Suppressor macrophage treated with lipopolysaccharide for 1 hour (primary cell): ENCODE data around the gene IPO8.
"Not testable (repeated sequence)": the region's sequence is repeated elsewhere in the genome, so short reads cannot be mapped to it uniquely, and the experiment has no call there.

Experiments used
- DNase-seq, 3 donors: peaks; one replicate each; pipeline ENCODE4 v3.0.0-alpha.2; 2020 to 2022

IPO8 gene

GRCh38 chr12:30603129-30603528 is 92.5 kb downstream of the IPO8 start:
- DNase-seq, result no peak

- no peak for DNase-seq
Observed at GRCh38 chr12:30602678-30603077, 93.0 kb downstream of the IPO8 start.

GRCh38 chr12:30599608-30600007 is 96.1 kb downstream of the IPO8 start:
- DNase-seq, result no peak

- DNase-seq, result no peak
Observed at GRCh38 chr12:30598889-30599288, 96.8 kb downstream of the IPO8 start.

GRCh38 chr12:30595742-30596141 is 99.9 kb downstream of the IPO8 start:
- no peak for DNase-seq

GRCh38 chr12:30594509-30594908 is 101.2 kb downstream of the IPO8 start:
- DNase-seq, result no peak

- not testable (repeated sequence) for DNase-seq
Observed at GRCh38 chr12:30588572-30588971, 107.1 kb downstream of the IPO8 start.

- DNase-seq, result no peak
Observed at GRCh38 chr12:30587782-30588181, 107.9 kb downstream of the IPO8 start.

GRCh38 chr12:30585877-30586276 is 109.8 kb downstream of the IPO8 start:
- DNase-seq, result no peak

- no peak for DNase-seq
Observed at GRCh38 chr12:30582943-30583342, 112.7 kb downstream of the IPO8 start.

GRCh38 chr12:30580344-30580743 is 115.3 kb downstream of the IPO8 start:
- DNase-seq, result no peak
